Stimulated activated CD4-positive, alpha-beta T cell treated with anti-CD3 and anti-CD28 coated beads, Interleukin-2, amount 100 ng/mL, for 24 hours (primary cell): Measurements from ENCODE around the gene DUS4L.
"Not testable (repeated sequence)": the region's sequence is repeated elsewhere in the genome, so short reads cannot be mapped to it uniquely, and the experiment has no call there.

Experiments used
- DNase-seq, 2 donors: peaks; one replicate each; pipeline ENCODE4 v3.0.0-alpha.2; 2020

Gene DUS4L

GRCh38 chr7:107563775-107564552 is at the start of gene DUS4L, which contains the start of gene COG5:
DUS4L (plus strand) TSS chr7:107563971; CDS start chr7:107567071, 3,100 bp downstream.
COG5 (minus strand) TSS chr7:107563920; CDS start chr7:107563896, 24 bp downstream.
- peak; percentile 84 to 88 for DNase-seq

- no peak for DNase-seq
Observed at GRCh38 chr7:107526672-107527071, 37.1 kb upstream of the DUS4L start.

- no peak for DNase-seq
Observed at GRCh38 chr7:107527196-107527595, 36.6 kb upstream of the DUS4L start.

GRCh38 chr7:107528461-107528860 is 35.3 kb upstream of the DUS4L start:
- DNase-seq: no peak

GRCh38 chr7:107530751-107531150 is 33.0 kb upstream of the DUS4L start:
- DNase-seq: no peak

- DNase-seq: no peak
Observed at GRCh38 chr7:107534139-107534538, 29.6 kb upstream of the DUS4L start.

GRCh38 chr7:107537228-107537627 is 26.5 kb upstream of the DUS4L start:
- not testable (repeated sequence) for DNase-seq

- no peak for DNase-seq
Observed at GRCh38 chr7:107538001-107538400, 25.8 kb upstream of the DUS4L start.

- DNase-seq: no peak
Observed at GRCh38 chr7:107543338-107543993, 20.3 kb upstream of the DUS4L start.

GRCh38 chr7:107544848-107545591 is 18.8 kb upstream of the DUS4L start:
- no peak for DNase-seq

- no peak for DNase-seq
Observed at GRCh38 chr7:107551936-107552335, 11.8 kb upstream of the DUS4L start.

- DNase-seq: no peak
Observed at GRCh38 chr7:107555893-107556292, 7.9 kb upstream of the DUS4L start.

- no peak for DNase-seq
Observed at GRCh38 chr7:107559864-107560263, 3.9 kb upstream of the DUS4L start.

- no peak for DNase-seq
Observed at GRCh38 chr7:107560898-107561516, 2.8 kb upstream of the DUS4L start.

GRCh38 chr7:107563081-107563774 is 543 bp upstream of the DUS4L start:
- no peak for DNase-seq

GRCh38 chr7:107564553-107565298 is 955 bp downstream of the DUS4L start:
- no peak for DNase-seq

GRCh38 chr7:107570298-107570697 is 6.5 kb downstream of the DUS4L start:
- no peak for DNase-seq

- no peak for DNase-seq
Observed at GRCh38 chr7:107573537-107573936, 9.8 kb downstream of the DUS4L start.

- no peak for DNase-seq
Observed at GRCh38 chr7:107579554-107579884, 15.7 kb downstream of the DUS4L start.

- DNase-seq: peak; percentile 75 to 79
Observed at GRCh38 chr7:107579885-107580715, 16.3 kb downstream of the DUS4L start, which contains the start of gene BCAP29. BCAP29 (plus strand) TSS chr7:107580246; CDS start chr7:107580773, 527 bp downstream.
